ENCODE data around the gene KCTD1.

Gene KCTD1

DNA sequence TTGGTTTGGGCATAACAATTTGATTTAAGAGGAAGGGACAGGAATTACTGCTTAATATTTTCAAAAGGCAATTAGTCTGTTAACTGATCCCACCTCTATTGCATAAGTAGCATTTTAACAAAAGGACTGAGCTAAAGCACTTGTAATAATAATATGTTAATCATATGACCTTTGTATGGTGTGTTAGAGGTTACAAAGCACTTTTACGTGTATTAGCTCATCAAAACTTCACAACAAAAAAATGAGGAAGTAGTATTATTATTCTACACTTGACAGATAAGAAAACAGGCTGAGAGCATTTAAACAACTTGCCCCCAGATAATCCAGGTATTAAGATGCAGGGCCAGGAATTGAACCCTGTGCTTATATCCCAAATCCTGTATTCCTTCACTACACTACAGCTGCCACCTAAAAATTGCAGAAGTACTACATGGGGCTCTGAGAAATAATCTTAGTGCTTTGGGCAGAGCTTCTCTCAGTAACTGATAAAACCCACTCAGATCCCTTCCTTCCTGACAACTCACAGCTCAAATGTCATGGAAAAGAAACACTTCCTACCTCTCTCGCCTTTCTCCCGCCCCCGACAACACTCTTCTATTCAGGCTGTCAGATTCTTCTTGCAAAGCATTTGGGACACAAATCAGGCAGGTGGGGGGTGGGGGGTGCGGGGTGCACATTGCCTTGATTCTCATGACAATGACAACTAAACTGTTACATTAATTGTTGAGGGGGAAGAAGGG, 20.7 kb upstream of the KCTD1 start:
- no peak overlapping the region for H3K4me3 ChIP-seq (ENCODE audit: low read length)
- TF ChIP-seq, protein P1, sequence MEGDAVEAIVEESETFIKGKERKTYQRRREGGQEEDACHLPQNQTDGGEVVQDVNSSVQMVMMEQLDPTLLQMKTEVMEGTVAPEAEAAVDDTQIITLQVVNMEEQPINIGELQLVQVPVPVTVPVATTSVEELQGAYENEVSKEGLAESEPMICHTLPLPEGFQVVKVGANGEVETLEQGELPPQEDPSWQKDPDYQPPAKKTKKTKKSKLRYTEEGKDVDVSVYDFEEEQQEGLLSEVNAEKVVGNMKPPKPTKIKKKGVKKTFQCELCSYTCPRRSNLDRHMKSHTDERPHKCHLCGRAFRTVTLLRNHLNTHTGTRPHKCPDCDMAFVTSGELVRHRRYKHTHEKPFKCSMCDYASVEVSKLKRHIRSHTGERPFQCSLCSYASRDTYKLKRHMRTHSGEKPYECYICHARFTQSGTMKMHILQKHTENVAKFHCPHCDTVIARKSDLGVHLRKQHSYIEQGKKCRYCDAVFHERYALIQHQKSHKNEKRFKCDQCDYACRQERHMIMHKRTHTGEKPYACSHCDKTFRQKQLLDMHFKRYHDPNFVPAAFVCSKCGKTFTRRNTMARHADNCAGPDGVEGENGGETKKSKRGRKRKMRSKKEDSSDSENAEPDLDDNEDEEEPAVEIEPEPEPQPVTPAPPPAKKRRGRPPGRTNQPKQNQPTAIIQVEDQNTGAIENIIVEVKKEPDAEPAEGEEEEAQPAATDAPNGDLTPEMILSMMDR (conservative IDR thresholded peaks at IDR 0.05; ENCODE audit: low read depth, low read length): no peak
- DNase-seq (ENCODE audit: low read depth): no peak

DNA sequence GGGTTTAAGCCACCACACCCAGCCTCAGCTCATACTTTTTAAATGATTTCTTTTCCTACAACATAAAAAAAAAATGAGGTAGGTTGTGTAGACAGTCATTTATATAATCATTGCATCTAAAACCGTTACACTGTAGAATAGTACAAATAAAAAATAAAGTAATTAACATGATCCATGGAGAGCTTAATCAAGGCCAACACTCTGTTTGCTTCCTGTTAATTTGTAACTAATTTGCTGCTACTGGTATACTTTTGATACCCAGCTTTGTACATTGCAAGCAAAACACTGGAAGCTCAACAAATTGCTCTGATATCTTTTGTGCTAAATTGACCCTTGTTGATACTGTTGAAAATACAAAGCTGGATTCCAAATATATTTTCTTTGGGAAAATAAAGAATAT, 20.2 kb upstream of the KCTD1 start:
- TF ChIP-seq, protein P1 (conservative IDR thresholded peaks at IDR 0.05; ENCODE audit: low read depth, low read length): no peak
- DNase-seq (ENCODE audit: low read depth): no peak
- H3K4me3 ChIP-seq (ENCODE audit: low read length): no peak overlapping the region

DNA sequence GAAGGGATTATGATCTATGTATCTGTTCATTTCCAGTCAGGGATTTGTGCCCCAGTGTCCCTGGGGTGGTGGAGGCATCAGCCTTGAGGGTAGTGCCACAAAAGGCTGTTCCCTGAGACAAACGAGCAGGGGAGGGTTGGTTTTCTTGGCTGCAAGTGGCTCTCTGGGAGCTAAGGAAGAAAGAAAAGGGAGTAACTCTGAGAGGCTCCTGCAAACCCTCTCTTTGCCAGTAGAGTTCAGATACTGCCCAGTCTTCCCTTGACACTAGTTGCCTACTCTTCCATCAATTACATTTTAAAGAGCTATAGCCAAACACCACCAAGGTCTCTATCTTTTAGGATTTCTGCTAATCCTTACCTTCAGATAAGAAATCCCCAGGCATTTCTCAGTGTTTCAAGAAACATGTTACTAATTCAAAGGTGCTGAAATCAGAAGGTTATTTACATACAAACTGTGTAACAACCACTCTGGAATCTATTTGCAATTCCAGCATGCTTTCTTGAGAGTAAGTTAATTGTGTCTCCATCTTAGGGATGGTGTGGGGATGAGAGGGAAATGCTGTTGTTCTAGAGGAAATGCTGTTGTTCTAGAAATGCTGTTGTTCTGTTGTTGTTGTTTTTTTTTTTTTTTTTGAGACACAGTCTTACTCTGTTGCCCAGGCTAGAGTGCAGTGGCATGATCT, 18.7 kb upstream of the KCTD1 start:
- TF ChIP-seq, protein P1 (conservative IDR thresholded peaks at IDR 0.05; ENCODE audit: low read depth, low read length): no peak
- DNase-seq (ENCODE audit: low read depth): no peak
- H3K4me3 ChIP-seq (ENCODE audit: low read length): no peak overlapping the region

DNA sequence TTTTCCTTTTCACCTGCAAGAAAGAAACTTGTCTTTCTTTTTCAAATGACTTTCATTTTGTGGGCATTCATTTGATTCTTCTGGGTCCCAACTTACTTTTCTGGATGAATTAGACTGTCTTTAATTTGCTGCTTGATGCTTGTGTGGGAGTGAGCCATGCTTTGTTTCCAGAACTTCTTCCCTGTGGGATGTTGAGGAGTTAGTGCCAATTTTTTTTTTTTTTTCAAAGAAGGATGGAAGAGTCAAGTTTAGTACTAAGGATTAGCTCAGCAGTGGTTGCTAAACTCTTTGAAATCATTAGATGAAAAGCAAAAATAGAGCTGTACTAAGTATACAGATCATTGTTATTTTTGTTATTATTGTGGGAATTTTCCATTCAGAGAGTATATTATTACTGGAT, 17.2 kb upstream of the KCTD1 start:
- TF ChIP-seq, protein P1 (conservative IDR thresholded peaks at IDR 0.05; ENCODE audit: low read depth, low read length): no peak
- no peak for DNase-seq (ENCODE audit: low read depth)
- no peak overlapping the region for H3K4me3 ChIP-seq (ENCODE audit: low read length)

DNA sequence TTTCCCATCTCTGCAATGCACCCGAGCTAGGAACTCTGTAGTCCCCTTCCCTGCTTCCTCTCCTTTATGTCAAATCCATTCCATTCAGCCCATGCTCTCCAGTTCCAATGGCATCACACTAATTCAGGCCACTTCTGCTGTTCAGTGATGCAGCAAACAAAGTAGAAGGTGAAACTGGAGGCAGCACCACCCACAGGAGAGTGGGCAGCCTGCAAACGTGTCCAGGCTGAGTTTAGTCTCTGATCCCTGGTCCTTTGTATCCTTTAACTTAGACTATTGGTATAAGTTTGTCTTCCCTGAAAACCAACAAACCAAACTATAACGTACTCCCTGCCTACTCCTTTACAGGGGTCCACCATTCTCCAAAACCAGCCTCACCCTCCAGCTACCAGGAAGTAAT, 14.7 kb upstream of the KCTD1 start:
- TF ChIP-seq, protein P1 (conservative IDR thresholded peaks at IDR 0.05; ENCODE audit: low read depth, low read length): no peak
- DNase-seq (ENCODE audit: low read depth): no peak
- no peak overlapping the region for H3K4me3 ChIP-seq (ENCODE audit: low read length)

DNA sequence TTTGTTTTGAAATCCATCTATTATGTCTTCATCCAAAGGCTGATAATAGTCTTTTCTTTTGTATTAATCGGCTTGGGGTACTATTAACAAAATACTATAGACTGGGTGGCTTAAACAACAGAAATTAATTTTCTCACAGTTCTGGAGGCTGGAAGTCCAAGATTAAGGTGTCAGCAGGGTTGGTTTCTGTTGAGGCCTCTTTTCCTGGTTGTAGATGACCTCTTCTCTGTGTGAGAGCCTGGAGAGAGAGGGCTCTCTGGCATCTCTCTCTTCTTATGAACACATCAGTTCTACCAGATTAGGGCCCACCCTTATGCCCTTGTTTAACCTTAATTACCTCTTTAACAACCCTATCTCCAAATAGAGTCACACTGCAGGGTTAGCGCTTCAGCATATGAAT, 14.2 kb upstream of the KCTD1 start:
- DNase-seq (ENCODE audit: low read depth): no peak
- H3K4me3 ChIP-seq (ENCODE audit: low read length): no peak overlapping the region
- TF ChIP-seq, protein P1 (conservative IDR thresholded peaks at IDR 0.05; ENCODE audit: low read depth, low read length): no peak

DNA sequence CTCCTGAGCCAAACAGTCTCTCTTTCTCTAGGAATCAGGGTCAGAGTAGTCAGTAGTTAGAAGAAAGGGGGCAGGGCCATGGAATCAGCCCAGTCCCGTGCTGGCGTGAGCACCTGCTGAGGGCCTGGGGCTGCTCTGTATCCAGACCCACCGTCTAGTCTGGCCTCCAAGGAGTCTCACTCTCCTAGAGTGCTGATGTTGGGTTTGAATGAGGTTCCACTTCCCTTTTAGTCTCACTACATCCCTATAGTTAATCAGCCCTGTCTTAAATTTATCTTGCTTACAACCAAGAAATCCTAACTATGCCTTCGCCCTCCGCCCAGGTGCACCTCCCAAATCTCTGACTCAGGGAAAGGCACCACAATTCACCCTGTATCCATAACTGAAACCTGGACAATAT, 13.4 kb upstream of the KCTD1 start:
- DNase-seq (ENCODE audit: low read depth): no peak
- TF ChIP-seq, protein P1 (conservative IDR thresholded peaks at IDR 0.05; ENCODE audit: low read depth, low read length): no peak
- no peak overlapping the region for H3K4me3 ChIP-seq (ENCODE audit: low read length)
